ENCODE results near the gene PDHB.

PDHB gene

DNA sequence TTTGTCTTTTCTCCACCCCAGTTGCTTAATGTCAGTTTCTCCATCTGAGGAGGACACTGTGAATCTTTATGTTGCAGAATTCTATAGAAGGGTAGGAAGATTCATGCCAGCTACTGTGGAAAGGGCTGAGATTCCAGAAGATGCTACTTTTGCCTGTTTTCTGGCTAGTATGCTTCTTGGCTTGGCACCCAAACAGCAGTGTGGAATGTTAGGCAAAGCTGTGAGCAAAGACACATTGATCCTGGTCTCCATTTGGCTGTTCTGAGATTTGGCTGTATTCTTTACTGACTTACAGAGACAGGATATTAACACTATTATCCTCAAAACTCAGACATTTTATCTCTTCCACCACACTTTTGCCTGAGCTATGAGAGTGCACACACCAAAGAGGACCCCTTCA, 39.3 kb downstream of the PDHB start:
- DNase-seq = no peak

DNA sequence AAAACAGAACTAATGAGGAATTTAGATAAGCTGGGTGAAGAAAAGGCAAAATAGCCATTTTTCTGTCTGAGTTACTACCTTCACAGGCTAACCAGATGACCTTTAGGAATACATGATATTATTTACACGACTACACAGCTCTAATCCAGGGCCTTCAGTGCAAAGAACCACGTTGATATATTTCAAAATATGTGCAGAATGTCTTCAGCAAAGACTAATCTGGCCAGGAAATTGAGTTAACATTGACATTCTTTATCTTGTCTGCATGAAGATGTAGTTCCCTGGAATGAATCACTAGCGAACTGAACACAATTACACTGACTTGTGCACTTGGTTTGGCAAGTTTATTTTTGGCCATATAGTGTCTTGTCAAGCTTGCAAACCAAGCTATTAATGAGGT, 41.5 kb downstream of the PDHB start:
- no peak for DNase-seq

DNA sequence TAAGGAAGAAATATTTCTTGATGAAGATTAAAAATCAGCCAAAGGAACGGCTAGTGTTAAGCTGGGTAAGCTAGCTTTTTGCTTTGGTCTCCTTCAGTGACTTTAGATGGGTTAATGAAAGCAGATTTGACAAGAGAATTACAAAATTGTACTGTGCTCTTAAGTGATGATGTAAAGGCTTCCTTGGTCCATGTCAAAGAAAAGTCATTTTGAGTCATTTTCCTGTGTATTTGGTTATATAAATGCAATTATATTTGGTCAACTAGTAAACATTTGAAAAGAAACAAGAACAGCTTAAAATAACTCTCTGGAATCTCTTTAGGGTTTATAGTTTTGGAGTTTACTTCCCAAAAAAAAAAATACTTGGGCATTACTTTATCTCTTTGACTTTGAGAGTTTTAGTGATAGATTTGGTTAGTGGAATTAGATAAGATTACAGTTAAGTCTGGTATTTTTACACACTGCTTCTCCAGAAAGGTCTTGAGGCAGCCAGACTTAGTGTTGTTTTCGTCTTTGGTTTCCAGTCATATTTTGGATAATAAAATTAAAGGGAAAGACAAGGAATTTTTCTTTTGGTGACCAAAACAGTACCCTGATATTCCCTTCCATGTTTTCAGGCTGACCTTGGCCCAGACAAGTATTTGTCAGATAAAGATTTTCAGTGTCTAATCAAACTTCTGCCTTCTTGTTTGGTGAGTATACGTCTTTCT, 42.3 kb downstream of the PDHB start:
- no peak for DNase-seq

DNA sequence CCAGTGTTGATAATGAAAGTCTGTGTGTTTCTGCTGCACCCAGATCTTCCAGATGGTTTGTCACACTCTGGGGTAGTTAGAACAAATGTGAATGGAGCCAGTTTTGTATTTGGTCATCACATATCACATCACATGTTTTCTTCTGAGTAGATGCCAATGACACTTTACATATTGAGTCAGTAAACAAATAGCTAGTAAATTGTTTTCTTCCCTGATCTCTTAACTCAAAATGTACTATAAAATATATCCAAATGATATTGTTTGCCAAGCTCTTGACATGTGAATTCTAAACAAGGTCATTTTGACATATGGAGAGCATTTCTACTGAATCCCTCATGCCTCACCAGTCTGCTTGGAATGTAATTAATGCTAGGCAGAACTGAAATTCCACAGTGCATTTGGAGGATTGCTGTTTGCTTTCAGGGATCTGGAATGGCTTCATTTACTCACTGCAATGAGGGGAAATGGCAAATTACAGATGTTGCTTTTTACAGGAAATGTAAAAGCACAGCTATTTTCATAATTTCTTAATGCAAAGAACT, 45.0 kb downstream of the PDHB start:
- DNase-seq = no peak

DNA sequence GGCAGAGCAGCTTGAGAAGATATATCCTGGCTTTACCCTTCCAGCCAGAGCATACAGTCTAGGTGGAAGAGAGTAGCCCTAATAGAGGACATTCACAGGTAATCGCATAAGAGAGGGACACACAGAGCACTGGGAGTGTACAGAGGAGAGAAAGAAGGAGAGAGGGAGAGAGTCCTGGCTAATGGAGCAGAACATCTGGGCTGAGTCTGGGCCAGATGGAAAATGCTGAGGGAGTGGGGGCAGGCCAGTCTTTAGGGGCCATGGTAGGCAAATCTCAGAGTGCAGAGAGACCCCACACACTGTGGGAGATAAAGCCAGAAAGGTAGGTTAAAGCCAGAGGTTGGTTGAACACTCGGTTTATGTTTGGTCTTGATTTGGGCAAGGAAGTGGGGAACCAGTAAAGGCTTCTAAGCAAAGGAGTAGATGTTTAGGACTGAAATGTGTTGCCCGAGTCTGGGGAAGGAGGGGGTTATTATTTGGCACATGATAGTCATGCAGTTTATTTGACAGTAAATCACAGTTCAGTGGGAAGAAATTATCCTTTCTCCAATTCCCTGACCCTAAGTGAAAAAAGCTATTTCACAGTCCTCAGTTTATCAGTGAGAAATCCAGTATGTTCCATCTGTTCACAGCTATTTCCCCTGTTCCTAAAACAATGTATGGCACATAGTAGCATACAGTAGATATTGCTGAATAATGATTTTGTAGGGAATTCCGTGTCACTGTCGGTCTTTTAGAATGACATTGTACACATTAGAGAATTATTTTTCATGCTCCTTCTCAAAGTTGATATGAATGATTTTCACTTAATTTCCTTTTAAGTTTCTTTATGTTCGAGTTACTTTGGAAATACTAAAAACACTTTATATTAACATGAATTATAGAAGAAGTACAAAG, 45.7 kb downstream of the PDHB start:
- DNase-seq = no peak

DNA sequence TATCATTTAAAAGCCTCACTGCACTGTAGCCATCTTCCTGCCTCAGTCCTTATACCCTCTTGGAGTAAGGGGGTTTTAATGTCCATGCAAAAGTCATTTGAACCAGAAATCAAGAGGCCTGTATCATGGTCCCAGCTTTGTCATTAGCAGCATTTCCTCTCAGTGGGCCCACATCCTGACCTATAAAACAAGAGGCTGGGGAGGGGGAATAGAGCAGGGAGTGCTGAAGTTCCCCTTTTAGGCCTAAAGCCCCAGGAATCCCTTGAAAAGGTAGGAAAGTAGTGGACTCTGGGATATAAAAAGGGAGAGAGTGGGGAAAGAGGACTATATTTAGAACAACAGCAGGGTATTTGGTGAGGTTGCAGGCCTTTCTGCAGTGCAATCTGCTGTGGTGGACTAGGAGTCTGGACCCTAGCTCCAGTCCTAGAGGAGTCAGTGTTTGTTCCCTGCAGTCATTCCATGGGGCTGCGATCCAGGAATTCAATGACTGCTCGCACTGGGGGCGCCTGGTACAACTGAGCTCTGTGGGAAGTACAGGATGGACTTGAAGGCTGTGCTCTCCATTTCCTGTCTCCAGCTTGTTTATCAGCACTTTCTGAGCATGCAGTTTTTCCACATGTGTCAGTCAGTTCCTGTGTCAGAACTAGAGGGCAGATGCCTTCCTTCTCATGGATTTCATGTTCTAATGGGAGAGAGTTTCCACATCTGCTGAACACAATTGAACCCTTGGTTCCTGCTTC, 46.8 kb downstream of the PDHB start:
- no peak for DNase-seq

DNA sequence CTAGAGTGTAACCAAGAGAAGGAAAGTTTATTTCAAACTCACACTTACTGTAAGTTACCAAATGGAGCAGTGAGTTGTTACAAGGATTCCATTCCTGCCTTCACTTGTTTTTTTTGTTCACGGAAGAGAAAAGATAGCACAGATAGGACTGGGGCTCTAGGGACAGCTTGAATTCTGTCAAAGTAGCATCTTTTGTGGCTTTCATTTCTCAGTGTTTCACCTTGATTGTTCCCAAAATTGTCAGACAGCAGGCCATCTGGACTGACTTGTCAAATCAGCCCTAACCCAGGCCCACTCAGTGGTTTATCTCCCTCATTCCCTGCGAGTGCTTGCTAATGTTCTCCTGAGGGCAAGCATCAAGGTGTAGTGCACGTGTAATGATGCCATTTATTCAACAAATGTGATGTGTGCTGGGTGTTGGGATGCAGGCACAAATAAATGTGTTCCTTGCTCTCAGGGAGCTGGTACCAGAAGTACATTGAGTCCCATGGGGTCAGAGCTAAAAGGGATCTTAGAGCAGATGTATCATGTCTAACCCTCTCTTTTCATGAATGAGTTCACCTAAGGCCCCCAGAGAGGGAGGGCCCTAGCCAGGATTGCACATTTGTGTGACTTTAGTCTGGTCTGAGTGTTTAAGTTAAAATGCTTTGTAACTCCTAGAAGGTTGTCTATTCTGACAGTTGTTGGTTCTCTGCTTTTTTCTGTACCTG, 49.1 kb downstream of the PDHB start:
- DNase-seq = no peak

DNA sequence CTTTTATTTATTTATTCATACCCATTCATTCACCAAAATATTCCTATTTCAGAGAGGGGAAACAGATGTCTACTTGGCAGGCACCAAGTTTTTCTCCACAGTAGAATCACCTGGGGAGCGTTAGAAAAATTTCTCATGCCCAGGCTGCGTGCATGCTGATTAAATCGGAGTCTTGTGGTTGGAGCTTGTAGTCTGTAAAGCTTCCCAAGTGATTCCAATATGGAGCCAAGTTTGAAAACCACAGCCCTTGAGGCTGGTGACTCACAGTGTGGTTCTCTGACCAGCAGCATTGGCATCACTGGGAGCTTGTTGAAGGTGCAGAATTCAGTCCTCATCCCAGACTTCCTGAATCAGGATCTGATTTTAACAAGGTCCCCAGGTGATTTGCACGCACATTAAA, 49.7 kb downstream of the PDHB start:
- no peak for DNase-seq

DNA sequence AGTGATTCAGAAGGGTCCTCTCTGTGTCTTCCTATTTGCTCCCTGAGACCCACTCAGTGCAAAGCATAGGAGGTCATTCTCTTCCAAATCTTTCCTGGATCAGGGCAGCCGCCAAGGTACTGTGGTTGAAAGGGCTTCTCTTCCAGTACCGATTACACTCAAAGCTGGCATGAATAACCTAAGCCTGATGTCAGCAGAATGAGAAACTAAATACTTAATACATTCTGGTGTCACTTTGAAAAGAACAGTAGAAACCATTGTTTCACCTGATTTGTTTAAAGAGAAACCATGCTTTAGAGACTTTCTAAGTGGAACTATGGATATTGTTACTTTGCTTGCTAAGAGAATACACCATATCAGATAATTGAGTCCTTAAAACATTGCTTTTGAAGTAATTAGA, 50.2 kb downstream of the PDHB start:
- DNase-seq = no peak

DNA sequence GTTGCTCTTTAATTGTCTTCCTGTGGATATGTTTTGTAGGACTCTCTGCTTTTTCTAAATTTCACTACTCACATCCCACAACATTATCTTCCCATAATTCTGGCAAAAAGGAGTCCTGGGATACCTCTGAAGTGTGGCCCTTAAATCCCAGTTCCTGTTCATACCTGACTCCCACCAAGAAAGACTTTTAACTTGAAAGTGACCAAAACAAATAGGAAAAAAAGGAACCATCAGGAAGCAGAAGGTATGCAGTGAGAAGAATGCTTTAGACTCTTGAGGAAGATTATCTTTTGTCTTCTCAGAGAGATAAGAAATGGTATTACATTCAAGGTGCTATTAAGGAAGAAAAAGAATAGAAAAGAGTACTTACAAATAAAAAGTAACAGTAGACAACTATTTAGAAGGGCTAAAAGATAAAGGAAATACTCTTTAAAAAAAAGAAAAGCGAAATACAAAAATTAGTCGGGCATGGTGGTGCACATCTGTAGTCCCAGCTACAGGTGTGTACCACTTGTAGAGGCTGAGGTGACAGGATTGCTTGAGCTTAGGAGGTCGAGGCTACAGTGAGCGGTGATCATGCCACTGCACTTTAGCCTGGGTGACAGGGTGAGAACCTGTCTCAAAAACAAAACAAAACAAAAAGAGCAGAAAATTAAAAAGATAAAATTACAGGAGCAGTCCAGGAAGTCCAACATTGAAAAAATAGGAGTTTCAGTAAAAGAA, 54.1 kb downstream of the PDHB start:
- no peak for DNase-seq

DNA sequence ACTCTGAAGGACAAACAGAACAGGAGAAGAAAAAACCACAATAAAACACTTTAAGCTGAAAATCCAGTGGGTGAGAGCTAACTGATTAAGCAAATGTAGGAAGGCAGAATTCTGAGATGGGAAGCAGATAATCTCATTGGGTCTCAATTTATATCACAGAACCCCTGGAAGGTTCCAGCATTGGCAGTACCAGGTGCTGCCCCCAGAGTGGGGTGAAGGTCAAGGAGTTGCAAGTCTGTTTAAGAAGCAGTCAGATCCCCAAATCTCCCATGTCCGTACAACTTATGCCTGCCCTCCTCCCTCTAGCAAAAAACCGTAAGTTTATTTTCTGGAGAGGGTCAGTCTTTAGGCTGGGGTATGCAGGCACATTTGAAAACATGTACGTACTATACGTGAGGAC, 55.9 kb downstream of the PDHB start:
- no peak for DNase-seq

Measured in NCI-H748 treated with DMSO at 0.1 percent for 48 hours (cell line).